ENCODE measurements around the gene CFAP20. TPM values are rescaled to one million over a fixed set of nuclear protein-coding genes. Genes with fewer than 3 reads are reported as not detected.

The CFAP20 gene
- polyA plus RNA-seq, 3 donors, result 17.3 to 24.0 (median 18.8) TPM

DNA sequence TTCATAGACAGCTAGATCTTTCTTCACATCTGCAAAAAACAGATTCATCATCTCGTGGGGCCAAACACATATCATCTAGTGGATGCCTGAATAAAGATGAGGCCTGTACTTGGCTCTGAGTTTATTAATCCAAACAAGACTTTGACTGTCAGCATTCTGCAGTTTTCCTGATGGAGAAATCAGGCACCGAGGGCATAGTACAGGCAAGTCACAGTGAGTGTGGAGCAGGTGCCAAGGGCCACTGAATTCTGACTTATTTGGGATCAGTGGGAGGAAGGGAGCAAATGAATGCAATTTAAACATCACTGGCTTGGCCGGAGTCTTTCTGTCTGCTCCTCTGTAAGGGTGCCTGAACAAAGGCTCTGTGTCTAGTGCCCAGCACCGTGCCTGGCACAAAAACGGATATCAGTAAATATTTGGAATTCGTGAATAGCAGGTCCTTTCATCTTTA is 975 bp downstream of the CFAP20 start:
- H4K20me1 ChIP-seq (ENCODE audit: insufficient read depth, low read length), result peaks cover 43% of the 10 kb centered on the region
- intact Hi-C loops (cut with micrococcal nuclease), result loop anchor here (10.0 kb wide), 2 partner anchors 113 to 393 kb away; partner anchors contain the start of gene KATNB1 (in 1 of the 2)
- Mint-ChIP-seq H3K4me3 (peak overlapping the region; percentile 87 to 95), H3K36me3 (peaks cover 0 to 3% of the 10 kb centered on the region in 2 donors), H3K27ac (peak overlapping the region; percentile 72 to 96 (median 85)), H3K9me3 (peaks cover 0 to 3% (median 0%) of the 10 kb centered on the region in 7 donors), H3K4me1 (peaks cover 35% of the 10 kb centered on the region), H3K27me3 (ENCODE audit: low read depth in 3 of 3) (no peaks in the 10 kb centered on the region)
- H3K4me2 ChIP-seq (replicated peaks; ENCODE audit: extremely low read depth, low read length, poor library complexity, severe bottlenecking), result peak overlapping the region; percentile 94
- no peaks in the 10 kb centered on the region for H3K36me3 ChIP-seq (replicated peaks in 1 of 2; ENCODE audit: control insufficient read depth in 1 of 2, insufficient read depth in 2 of 2, low read length in 2 of 2)
- WGBS (ENCODE audit: insufficient coverage), result 17% methylated on average over 1 of the region's 6 CpGs
- no peak overlapping the region for H3K27ac ChIP-seq (ENCODE audit: low read depth in 1 of 2, low read length in 2 of 2)
- peak overlapping the region; percentile 9 for H2AFZ ChIP-seq (ENCODE audit: insufficient read depth, low read depth, low read length, poor library complexity, severe bottlenecking)
- TF ChIP-seq CTCF (IDR thresholded peaks at IDR 0.05), result no peak
- no peak for DNase-seq
- peaks cover 21 to 30% of the 10 kb centered on the region in 2 donors for H3K4me1 ChIP-seq (ENCODE audit: control insufficient read depth in 1 of 2, insufficient read depth in 2 of 2, low read length in 2 of 2)
- no peaks in the 10 kb centered on the region for H3K9me3 ChIP-seq (replicated peaks in 1 of 2; ENCODE audit: control insufficient read depth in 1 of 2, insufficient read depth in 1 of 2, low read length in 2 of 2)
- peaks cover 60% of the 10 kb centered on the region for H3K79me2 ChIP-seq (ENCODE audit: insufficient read depth, low read length)
- peak overlapping the region; percentile 91 to 98 (median 94) for H3K4me3 ChIP-seq (replicated peaks in 1 of 3; ENCODE audit: low read depth in 2 of 3, low read length in 3 of 3)
- H3K27me3 ChIP-seq (ENCODE audit: control insufficient read depth in 2 of 2, insufficient read depth in 2 of 2, low read length in 2 of 2), result no peaks in the 10 kb centered on the region
- H3K9ac ChIP-seq (ENCODE audit: insufficient read depth, low read length, poor library complexity, severe bottlenecking), result peak overlapping the region; percentile 87

DNA sequence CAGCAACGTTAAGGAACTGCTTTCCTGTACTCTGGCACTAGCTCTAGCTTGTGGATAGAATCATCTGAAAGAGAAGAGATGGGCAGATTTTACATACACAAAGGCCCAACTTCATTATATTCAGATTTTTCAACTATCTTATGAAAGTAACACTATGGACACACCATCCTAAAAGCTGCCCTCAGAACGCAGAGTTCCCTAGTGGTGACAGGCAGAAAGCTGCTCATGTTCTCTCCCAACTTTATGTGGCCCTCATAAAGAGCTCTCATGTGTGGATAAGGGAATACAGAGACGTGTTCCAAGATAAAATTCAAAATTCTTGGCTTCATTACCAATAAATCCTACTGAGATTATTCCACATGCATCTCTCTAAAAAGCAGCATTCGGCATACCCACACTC is 1.5 kb downstream of the CFAP20 start:
- H3K36me3 Mint-ChIP-seq, result peaks cover 0 to 3% of the 10 kb centered on the region in 2 donors
- no peaks in the 10 kb centered on the region for H3K36me3 ChIP-seq (replicated peaks in 1 of 2; ENCODE audit: control insufficient read depth in 1 of 2, insufficient read depth in 2 of 2, low read length in 2 of 2)
- H2AFZ ChIP-seq (ENCODE audit: insufficient read depth, low read depth, low read length, poor library complexity, severe bottlenecking), result no peak overlapping the region
- H3K4me2 ChIP-seq (replicated peaks; ENCODE audit: extremely low read depth, low read length, poor library complexity, severe bottlenecking), result peak overlapping the region; percentile 94
- peaks cover 0 to 3% (median 0%) of the 10 kb centered on the region in 7 donors for H3K9me3 Mint-ChIP-seq
- DNase-seq, result no peak
- H3K27me3 Mint-ChIP-seq (ENCODE audit: low read depth in 3 of 3), result no peaks in the 10 kb centered on the region
- TF ChIP-seq CTCF (IDR thresholded peaks at IDR 0.05), result no peak
- H4K20me1 ChIP-seq (ENCODE audit: insufficient read depth, low read length), result peaks cover 43% of the 10 kb centered on the region
- H3K27ac ChIP-seq (ENCODE audit: low read depth in 1 of 2, low read length in 2 of 2), result peak overlapping the region in 1 of 2 donors; percentile 15
- peaks cover 21 to 30% of the 10 kb centered on the region in 2 donors for H3K4me1 ChIP-seq (ENCODE audit: control insufficient read depth in 1 of 2, insufficient read depth in 2 of 2, low read length in 2 of 2)
- peak overlapping the region; percentile 37 to 53 for H3K4me3 Mint-ChIP-seq
- H3K4me1 Mint-ChIP-seq, result peaks cover 35% of the 10 kb centered on the region
- WGBS (ENCODE audit: insufficient coverage), result no CpG with 5 or more reads among the region's 4 CpGs
- H3K27me3 ChIP-seq (ENCODE audit: control insufficient read depth in 2 of 2, insufficient read depth in 2 of 2, low read length in 2 of 2), result no peaks in the 10 kb centered on the region
- H3K4me3 ChIP-seq (replicated peaks in 1 of 3; ENCODE audit: low read depth in 2 of 3, low read length in 3 of 3), result peak overlapping the region in 1 of 3 experiments; percentile 98
- intact Hi-C loops (cut with micrococcal nuclease), result loop anchor here (10.0 kb wide), 2 partner anchors 113 to 393 kb away; partner anchors contain the start of gene KATNB1 (in 1 of the 2)
- H3K9ac ChIP-seq (ENCODE audit: insufficient read depth, low read length, poor library complexity, severe bottlenecking), result no peak overlapping the region
- peak overlapping the region in 6 of 7 donors; percentile 25 to 93 (median 78) for H3K27ac Mint-ChIP-seq
- H3K9me3 ChIP-seq (replicated peaks in 1 of 2; ENCODE audit: control insufficient read depth in 1 of 2, insufficient read depth in 1 of 2, low read length in 2 of 2), result no peaks in the 10 kb centered on the region
- H3K79me2 ChIP-seq (ENCODE audit: insufficient read depth, low read length), result peaks cover 65% of the 10 kb centered on the region

Data from CD14-positive monocyte (primary cell).